WTC11 (cell line): ENCODE data around the gene KLK2.

ENCODE experiments used
- ATF2 ChIP-seq: sonication (generic); formaldehyde crosslinking; IDR thresholded peaks from 2 replicates; pipeline ENCODE4 v1.8.1; 2022; ENCODE audit warnings: low read depth, missing genetic modification reagents, borderline replicate concordance
- ATF6 ChIP-seq: sonication (generic); formaldehyde crosslinking; IDR thresholded peaks from 2 replicates; pipeline ENCODE4 v1.8.1; 2023; ENCODE audit warnings: mild to moderate bottlenecking, missing genetic modification reagents
- GRHL2 ChIP-seq: fragments of 250-450 bp; sonication (Bioruptor Pico); IDR thresholded peaks from 2 replicates; pipeline ENCODE4 v1.8.0; 2022; ENCODE audit warnings: mild to moderate bottlenecking, moderate library complexity; ENCODE audit not compliant: insufficient replicate concordance, severe bottlenecking
- NFE2L1 ChIP-seq: sonication (generic); formaldehyde crosslinking; IDR thresholded peaks from 2 replicates; pipeline ENCODE4 v1.8.1; 2023; ENCODE audit warnings: missing genetic modification reagents
- NR3C1 ChIP-seq: sonication (generic); formaldehyde crosslinking; conservative IDR thresholded peaks from 2 replicates; pipeline ENCODE4 v1.8.1; 2023; ENCODE audit warnings: low read depth, mild to moderate bottlenecking, missing genetic modification reagents
- PRRX2 ChIP-seq: fragments of 250-450 bp; sonication (Bioruptor Pico); IDR thresholded peaks from 2 replicates; pipeline ENCODE4 v1.8.0; 2021; ENCODE audit warnings: mild to moderate bottlenecking
- ZNF416 ChIP-seq: fragments of 250-450 bp; sonication (Bioruptor Pico); IDR thresholded peaks from 2 replicates; pipeline ENCODE4 v1.9.0; 2021; ENCODE audit warnings: mild to moderate bottlenecking, inconsistent platforms
- TF ChIP-seq, protein P1 (sequence below): fragments of 200-600 bp; IDR thresholded peaks from 2 replicates; pipeline ENCODE4 v1.8.0; 2022; ENCODE audit warnings: antibody characterized with exemption
- TF ChIP-seq, protein P2 (sequence below): fragments of 250-450 bp; sonication (Bioruptor Pico); IDR thresholded peaks from 2 replicates; pipeline ENCODE4 v1.9.0; 2021; ENCODE audit warnings: mild to moderate bottlenecking
- TF ChIP-seq, protein P3 (sequence below): sonication (generic); formaldehyde crosslinking; IDR thresholded peaks from 2 replicates; pipeline ENCODE4 v1.8.0; 2022; ENCODE audit warnings: mild to moderate bottlenecking, missing genetic modification reagents
- TF ChIP-seq, protein P4 (sequence below): sonication (generic); formaldehyde crosslinking; IDR thresholded peaks from 2 replicates; pipeline ENCODE4 v1.8.1; 2023; ENCODE audit warnings: mild to moderate bottlenecking, missing genetic modification reagents, moderate library complexity

GRCh38 chr19:50921426-50922316 is 48.4 kb downstream of the KLK2 start:
- TF ChIP-seq, protein P1, sequence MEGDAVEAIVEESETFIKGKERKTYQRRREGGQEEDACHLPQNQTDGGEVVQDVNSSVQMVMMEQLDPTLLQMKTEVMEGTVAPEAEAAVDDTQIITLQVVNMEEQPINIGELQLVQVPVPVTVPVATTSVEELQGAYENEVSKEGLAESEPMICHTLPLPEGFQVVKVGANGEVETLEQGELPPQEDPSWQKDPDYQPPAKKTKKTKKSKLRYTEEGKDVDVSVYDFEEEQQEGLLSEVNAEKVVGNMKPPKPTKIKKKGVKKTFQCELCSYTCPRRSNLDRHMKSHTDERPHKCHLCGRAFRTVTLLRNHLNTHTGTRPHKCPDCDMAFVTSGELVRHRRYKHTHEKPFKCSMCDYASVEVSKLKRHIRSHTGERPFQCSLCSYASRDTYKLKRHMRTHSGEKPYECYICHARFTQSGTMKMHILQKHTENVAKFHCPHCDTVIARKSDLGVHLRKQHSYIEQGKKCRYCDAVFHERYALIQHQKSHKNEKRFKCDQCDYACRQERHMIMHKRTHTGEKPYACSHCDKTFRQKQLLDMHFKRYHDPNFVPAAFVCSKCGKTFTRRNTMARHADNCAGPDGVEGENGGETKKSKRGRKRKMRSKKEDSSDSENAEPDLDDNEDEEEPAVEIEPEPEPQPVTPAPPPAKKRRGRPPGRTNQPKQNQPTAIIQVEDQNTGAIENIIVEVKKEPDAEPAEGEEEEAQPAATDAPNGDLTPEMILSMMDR = no peak
- TF ChIP-seq, protein P2, sequence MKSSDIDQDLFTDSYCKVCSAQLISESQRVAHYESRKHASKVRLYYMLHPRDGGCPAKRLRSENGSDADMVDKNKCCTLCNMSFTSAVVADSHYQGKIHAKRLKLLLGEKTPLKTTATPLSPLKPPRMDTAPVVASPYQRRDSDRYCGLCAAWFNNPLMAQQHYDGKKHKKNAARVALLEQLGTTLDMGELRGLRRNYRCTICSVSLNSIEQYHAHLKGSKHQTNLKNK (CRISPR knock-in tag) = no peak
- TF ChIP-seq, protein P3, sequence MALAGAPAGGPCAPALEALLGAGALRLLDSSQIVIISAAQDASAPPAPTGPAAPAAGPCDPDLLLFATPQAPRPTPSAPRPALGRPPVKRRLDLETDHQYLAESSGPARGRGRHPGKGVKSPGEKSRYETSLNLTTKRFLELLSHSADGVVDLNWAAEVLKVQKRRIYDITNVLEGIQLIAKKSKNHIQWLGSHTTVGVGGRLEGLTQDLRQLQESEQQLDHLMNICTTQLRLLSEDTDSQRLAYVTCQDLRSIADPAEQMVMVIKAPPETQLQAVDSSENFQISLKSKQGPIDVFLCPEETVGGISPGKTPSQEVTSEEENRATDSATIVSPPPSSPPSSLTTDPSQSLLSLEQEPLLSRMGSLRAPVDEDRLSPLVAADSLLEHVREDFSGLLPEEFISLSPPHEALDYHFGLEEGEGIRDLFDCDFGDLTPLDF (CRISPR knock-in tag) = no peak
- TF ChIP-seq ATF6 (CRISPR knock-in tag) = no peak
- no peak for TF ChIP-seq GRHL2 (CRISPR knock-in tag)
- TF ChIP-seq NR3C1 (CRISPR knock-in tag) = no peak
- no peak for TF ChIP-seq NFE2L1 (CRISPR knock-in tag)
- TF ChIP-seq ZNF416 (CRISPR knock-in tag) = no peak
- no peak for TF ChIP-seq PRRX2 (CRISPR knock-in tag)
- TF ChIP-seq ATF2 (CRISPR knock-in tag) = no peak
- TF ChIP-seq, protein P4, sequence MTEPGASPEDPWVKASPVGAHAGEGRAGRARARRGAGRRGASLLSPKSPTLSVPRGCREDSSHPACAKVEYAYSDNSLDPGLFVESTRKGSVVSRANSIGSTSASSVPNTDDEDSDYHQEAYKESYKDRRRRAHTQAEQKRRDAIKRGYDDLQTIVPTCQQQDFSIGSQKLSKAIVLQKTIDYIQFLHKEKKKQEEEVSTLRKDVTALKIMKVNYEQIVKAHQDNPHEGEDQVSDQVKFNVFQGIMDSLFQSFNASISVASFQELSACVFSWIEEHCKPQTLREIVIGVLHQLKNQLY = no peak
